Measurements from ENCODE around the gene SOAT2.
"Not testable (repeated sequence)": the region's sequence is repeated elsewhere in the genome, so short reads cannot be mapped to it uniquely, and the experiment has no call there.

Gene SOAT2

DNA sequence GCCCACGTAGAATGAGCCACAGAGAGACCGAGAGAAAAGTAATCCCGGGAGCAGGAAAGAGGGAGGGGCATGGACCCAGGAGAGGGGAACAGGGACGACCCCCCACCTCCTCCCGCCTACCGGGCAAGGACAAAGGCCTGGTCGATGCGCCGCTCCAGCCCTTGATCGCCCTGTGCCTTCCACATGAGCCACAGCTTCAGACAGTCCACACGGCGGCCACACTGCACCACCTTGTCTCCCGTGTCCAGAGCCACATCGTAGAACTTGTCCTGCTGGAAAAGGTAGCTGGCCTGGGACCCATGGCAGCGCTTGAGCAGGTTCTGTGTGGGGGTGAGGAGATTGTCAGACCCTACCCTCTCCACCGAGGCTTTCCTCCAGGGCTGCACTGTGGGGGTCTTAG lies 56.7 kb downstream of the SOAT2 start:
- Histone ChIP-seq H2AFZ (ENCODE audit: low read length) (no peak overlapping the region), H3K36me3 (replicated peaks; ENCODE audit: insufficient read depth, low read length) (no peaks in the 10 kb centered on the region), H3F3A (ENCODE audit: insufficient read depth, low read length) (0 out of 2 replicates have a peak, but pooled peaks cover 5% of the 10 kb centered on the region), H3K4me1 (ENCODE audit: low read length) (peaks cover 7% of the 10 kb centered on the region; the same call in 1 of the 2 replicates), H3K4me3 (ENCODE audit: low read length) (no peak overlapping the region), H3K9me3 (replicated peaks; ENCODE audit: insufficient read depth, low read length) (no peaks in the 10 kb centered on the region), H3K27ac (ENCODE audit: low read length) (no peak overlapping the region), H3K9me2 (replicated peaks; ENCODE audit: insufficient read depth, low read length) (no peaks in the 10 kb centered on the region), H4K20me1 (ENCODE audit: insufficient read depth, low read length) (no peaks in the 10 kb centered on the region), H3K9ac (ENCODE audit: low read length) (no peak overlapping the region), H3K27me3 (replicated peaks; ENCODE audit: insufficient read depth, low read length) (no peaks in the 10 kb centered on the region), H3K4me2 (ENCODE audit: low read depth, low read length) (0 out of 2 replicates have a peak overlapping the region, but pooled peaks have one; percentile 35), H3K79me2 (ENCODE audit: low read length) (no peaks in the 10 kb centered on the region)
- no peak for DNase-seq
- TF ChIP-seq EZH2 (optimal IDR thresholded peaks at IDR 0.05; ENCODE audit: low read depth, low read length) (no peak), EZH2phosphoT487 (IDR thresholded peaks at IDR 0.05; ENCODE audit: low read length) (no peak)
- TF ChIP-seq, protein P1, sequence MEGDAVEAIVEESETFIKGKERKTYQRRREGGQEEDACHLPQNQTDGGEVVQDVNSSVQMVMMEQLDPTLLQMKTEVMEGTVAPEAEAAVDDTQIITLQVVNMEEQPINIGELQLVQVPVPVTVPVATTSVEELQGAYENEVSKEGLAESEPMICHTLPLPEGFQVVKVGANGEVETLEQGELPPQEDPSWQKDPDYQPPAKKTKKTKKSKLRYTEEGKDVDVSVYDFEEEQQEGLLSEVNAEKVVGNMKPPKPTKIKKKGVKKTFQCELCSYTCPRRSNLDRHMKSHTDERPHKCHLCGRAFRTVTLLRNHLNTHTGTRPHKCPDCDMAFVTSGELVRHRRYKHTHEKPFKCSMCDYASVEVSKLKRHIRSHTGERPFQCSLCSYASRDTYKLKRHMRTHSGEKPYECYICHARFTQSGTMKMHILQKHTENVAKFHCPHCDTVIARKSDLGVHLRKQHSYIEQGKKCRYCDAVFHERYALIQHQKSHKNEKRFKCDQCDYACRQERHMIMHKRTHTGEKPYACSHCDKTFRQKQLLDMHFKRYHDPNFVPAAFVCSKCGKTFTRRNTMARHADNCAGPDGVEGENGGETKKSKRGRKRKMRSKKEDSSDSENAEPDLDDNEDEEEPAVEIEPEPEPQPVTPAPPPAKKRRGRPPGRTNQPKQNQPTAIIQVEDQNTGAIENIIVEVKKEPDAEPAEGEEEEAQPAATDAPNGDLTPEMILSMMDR (IDR thresholded peaks at IDR 0.05; ENCODE audit: low read length), result no peak

DNA sequence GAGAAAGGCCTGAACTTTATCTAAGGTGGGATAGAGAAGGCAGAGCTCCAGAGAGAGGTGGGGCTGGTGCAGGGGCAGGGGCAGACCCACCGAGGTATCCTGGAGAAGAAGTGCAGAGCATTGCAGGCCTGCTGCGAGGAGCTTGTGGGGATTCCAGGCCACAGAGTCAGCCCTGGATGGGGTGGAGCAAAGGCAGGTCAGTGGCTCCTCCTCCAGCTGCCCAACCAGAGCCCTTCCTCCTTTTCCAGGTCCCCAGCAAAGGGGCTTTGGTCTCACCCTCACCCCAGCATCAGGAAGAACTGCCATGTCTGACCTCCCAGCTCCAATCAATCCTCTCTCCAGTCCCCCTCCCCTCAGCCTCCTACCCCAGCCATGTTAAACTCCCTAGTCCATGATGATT lies 57.4 kb downstream of the SOAT2 start:
- H3K9me3 ChIP-seq (replicated peaks; ENCODE audit: insufficient read depth, low read length), result no peaks in the 10 kb centered on the region
- H3K27ac ChIP-seq (ENCODE audit: low read length), result no peak overlapping the region
- DNase-seq, result no peak

DNA sequence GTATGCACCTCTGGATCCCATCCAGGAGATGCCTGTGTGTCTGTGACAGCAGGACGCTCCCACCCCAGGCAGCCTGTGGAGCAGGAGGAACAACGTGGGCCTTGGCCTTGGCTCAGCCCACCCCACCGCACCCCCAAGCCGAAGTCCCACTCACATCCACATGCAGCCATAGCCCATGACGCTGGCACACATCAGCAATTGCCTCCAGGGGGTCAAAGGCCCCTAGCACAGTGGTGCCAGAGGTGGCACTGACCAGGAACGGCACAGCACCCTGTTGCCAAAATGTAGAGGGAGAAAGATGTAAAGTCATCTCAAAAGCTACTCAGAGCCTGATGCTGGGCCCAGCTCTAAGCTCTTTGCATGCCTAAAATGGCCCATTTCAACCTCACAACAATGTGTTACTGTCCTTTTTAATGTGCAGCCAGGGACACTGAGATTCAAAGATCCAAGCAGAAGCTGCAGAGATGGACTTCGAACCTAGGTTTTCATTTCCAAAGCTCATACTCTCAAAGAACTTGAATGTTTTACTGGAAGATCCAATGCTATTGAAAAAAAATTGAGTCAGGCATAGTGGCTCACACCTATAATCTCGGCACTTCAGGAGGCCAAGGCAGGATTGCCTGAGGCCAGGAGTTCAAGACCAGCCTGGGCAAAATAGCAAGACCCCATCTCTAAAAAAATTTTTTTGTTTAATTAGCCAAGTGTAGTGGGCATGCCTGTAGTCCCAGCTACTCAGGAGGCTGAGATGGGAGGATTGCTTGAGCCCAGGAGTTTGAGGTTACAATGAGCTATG lies 58.0 kb downstream of the SOAT2 start:
- H3K4me2 ChIP-seq (ENCODE audit: low read depth, low read length), result no peak overlapping the region
- no peak overlapping the region for H2AFZ ChIP-seq (ENCODE audit: low read length)
- H3K27ac ChIP-seq (ENCODE audit: low read length), result no peak overlapping the region
- no peaks in the 10 kb centered on the region for H3K9me2 ChIP-seq (replicated peaks; ENCODE audit: insufficient read depth, low read length)
- H3F3A ChIP-seq (ENCODE audit: insufficient read depth, low read length), result 0 out of 2 replicates have a peak, but pooled peaks cover 5% of the 10 kb centered on the region
- H3K36me3 ChIP-seq (replicated peaks; ENCODE audit: insufficient read depth, low read length), result no peaks in the 10 kb centered on the region
- H3K4me3 ChIP-seq (ENCODE audit: low read length), result no peak overlapping the region
- H3K9me3 ChIP-seq (replicated peaks; ENCODE audit: insufficient read depth, low read length), result no peaks in the 10 kb centered on the region
- H3K27me3 ChIP-seq (replicated peaks; ENCODE audit: insufficient read depth, low read length), result no peaks in the 10 kb centered on the region
- no peaks in the 10 kb centered on the region for H3K79me2 ChIP-seq (ENCODE audit: low read length)
- peaks cover 7% of the 10 kb centered on the region; the same call in 1 of the 2 replicates for H3K4me1 ChIP-seq (ENCODE audit: low read length)
- H4K20me1 ChIP-seq (ENCODE audit: insufficient read depth, low read length), result no peaks in the 10 kb centered on the region
- no peak for DNase-seq
- H3K9ac ChIP-seq (ENCODE audit: low read length), result no peak overlapping the region
- TF ChIP-seq, protein P1 (IDR thresholded peaks at IDR 0.05; ENCODE audit: low read length), result no peak
- TF ChIP-seq EZH2 (optimal IDR thresholded peaks at IDR 0.05; ENCODE audit: low read depth, low read length), result no peak
- TF ChIP-seq EZH2phosphoT487 (IDR thresholded peaks at IDR 0.05; ENCODE audit: low read length), result no peak

More for the DNA sequence above, 57.4 kb downstream of the SOAT2 start:
- no peaks in the 10 kb centered on the region for H3K9me2 ChIP-seq (replicated peaks; ENCODE audit: insufficient read depth, low read length)
- no peak overlapping the region for H3K4me3 ChIP-seq (ENCODE audit: low read length)
- H3K4me2 ChIP-seq (ENCODE audit: low read depth, low read length), result no peak overlapping the region
- no peak overlapping the region for H2AFZ ChIP-seq (ENCODE audit: low read length)
- no peak overlapping the region for H3K9ac ChIP-seq (ENCODE audit: low read length)
- 0 out of 2 replicates have a peak, but pooled peaks cover 5% of the 10 kb centered on the region for H3F3A ChIP-seq (ENCODE audit: insufficient read depth, low read length)
- TF ChIP-seq EZH2phosphoT487 (IDR thresholded peaks at IDR 0.05; ENCODE audit: low read length) (no peak), EZH2 (optimal IDR thresholded peaks at IDR 0.05; ENCODE audit: low read depth, low read length) (no peak)
- H3K27me3 ChIP-seq (replicated peaks; ENCODE audit: insufficient read depth, low read length), result no peaks in the 10 kb centered on the region
- H4K20me1 ChIP-seq (ENCODE audit: insufficient read depth, low read length), result no peaks in the 10 kb centered on the region
- H3K4me1 ChIP-seq (ENCODE audit: low read length), result peaks cover 7% of the 10 kb centered on the region; the same call in 1 of the 2 replicates
- H3K36me3 ChIP-seq (replicated peaks; ENCODE audit: insufficient read depth, low read length), result no peaks in the 10 kb centered on the region
- H3K79me2 ChIP-seq (ENCODE audit: low read length), result no peaks in the 10 kb centered on the region

DNA sequence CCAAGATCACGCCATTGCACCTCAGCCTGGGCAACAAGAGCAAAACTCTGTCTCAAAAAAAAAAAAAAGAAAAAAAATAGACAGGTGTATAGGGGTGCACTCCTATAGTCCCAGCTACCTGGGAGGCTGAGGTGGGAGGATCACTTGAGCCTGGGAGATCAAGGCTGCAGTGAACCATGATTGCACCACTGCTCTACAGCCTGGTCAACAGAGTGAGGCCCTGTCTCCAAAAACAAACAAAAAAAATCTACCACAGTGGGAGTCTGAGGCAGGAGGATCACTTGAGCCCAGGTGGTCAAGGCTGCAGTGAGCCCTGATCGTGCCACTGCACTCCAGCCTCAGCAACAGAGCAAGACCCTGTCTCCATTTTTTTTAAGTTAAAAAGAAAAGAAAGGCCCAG lies 59.7 kb downstream of the SOAT2 start:
- H3K4me2 ChIP-seq (ENCODE audit: low read depth, low read length); H3K36me3 ChIP-seq (replicated peaks; ENCODE audit: insufficient read depth, low read length); DNase-seq; H3K27me3 ChIP-seq (replicated peaks; ENCODE audit: insufficient read depth, low read length); H3K4me1 ChIP-seq (ENCODE audit: low read length); H3K27ac ChIP-seq (ENCODE audit: low read length); H2AFZ ChIP-seq (ENCODE audit: low read length); H4K20me1 ChIP-seq (ENCODE audit: insufficient read depth, low read length); H3K9me3 ChIP-seq (replicated peaks; ENCODE audit: insufficient read depth, low read length); H3K9ac ChIP-seq (ENCODE audit: low read length); H3K79me2 ChIP-seq (ENCODE audit: low read length); H3F3A ChIP-seq (ENCODE audit: insufficient read depth, low read length); H3K9me2 ChIP-seq (replicated peaks; ENCODE audit: insufficient read depth, low read length); H3K4me3 ChIP-seq (ENCODE audit: low read length): not testable (repeated sequence)
